HepG2 (cell line): Measurements from ENCODE around the gene ANKRD22.

ENCODE experiments used
- HDAC6 ChIP-seq: fragments of 200-600 bp; sonication (generic); IDR thresholded peaks from 2 replicates; pipeline ENCODE4 v1.7.0; 2017; ENCODE audit warnings: mild to moderate bottlenecking, antibody characterized with exemption, low read length, low read depth
- JUND ChIP-seq: sonication (generic); formaldehyde crosslinking; IDR thresholded peaks from 2 replicates; pipeline ENCODE4 v1.8.0; 2022; ENCODE audit warnings: mild to moderate bottlenecking, missing genetic modification reagents
- PCBP2 ChIP-seq: fragments of 200-400 bp; formaldehyde crosslinking; optimal IDR thresholded peaks from 2 replicates; pipeline ENCODE3; 2018; ENCODE audit warnings: low read length, low read depth; ENCODE audit not compliant: poor library complexity, severe bottlenecking
- SMARCE1 ChIP-seq: fragments of 450-650 bp; IDR thresholded peaks from 2 replicates; pipeline ENCODE4 v1.6.1; 2017; ENCODE audit warnings: borderline replicate concordance
- ZNF431 ChIP-seq: sonication (generic); formaldehyde crosslinking; IDR thresholded peaks from 2 replicates; pipeline ENCODE4 v1.9.0; 2022; ENCODE audit warnings: missing genetic modification reagents, low read depth, mild to moderate bottlenecking, borderline replicate concordance
- ZNF484 ChIP-seq: sonication (generic); formaldehyde crosslinking; IDR thresholded peaks from 2 replicates; pipeline ENCODE4 v1.5.1; 2020; ENCODE audit warnings: mild to moderate bottlenecking, low read depth, missing genetic modification reagents, borderline replicate concordance
- TF ChIP-seq, protein P1 (sequence below): sonication (generic); formaldehyde crosslinking; IDR thresholded peaks from 2 replicates; pipeline ENCODE4 v1.5.0; 2020; ENCODE audit warnings: mild to moderate bottlenecking, missing genetic modification reagents, moderate library complexity

DNA sequence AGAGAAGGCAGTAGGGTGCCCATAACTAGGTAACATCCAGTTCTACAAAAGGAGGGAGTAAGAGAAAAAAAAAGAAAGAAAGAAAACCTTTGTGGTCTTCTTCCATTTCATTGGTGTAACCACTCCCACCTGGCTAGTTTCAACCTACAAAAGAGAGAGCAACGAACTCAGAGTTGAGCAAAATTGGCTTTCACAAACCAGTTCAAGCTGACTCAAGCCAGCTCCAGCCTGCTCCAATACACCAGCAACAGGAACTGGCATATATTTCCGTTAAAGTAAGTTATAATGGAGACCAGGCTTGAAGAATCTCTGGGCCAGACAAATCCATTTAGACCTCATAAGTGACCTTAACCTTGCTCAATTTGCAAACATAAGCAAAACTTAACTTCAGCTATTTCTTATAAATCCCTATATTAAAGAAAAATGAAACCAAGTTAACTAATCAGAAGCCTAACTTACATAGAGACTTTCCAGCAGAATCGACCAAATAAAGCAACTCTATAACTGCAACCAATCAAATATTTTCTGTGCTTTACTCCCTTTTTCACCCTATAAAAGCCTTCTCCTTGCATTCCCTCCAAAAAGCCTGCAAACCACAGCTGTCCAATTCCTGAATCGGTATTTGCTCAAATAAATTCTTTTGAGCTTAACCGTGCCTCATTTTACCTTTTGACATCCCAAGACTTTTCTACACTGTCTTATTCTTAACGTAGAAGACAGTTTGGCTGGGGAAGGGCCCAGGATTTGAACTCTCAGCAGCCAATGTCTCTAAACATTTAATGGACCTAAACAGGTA is 10.1 kb downstream of the ANKRD22 start:
- TF ChIP-seq, protein P1, sequence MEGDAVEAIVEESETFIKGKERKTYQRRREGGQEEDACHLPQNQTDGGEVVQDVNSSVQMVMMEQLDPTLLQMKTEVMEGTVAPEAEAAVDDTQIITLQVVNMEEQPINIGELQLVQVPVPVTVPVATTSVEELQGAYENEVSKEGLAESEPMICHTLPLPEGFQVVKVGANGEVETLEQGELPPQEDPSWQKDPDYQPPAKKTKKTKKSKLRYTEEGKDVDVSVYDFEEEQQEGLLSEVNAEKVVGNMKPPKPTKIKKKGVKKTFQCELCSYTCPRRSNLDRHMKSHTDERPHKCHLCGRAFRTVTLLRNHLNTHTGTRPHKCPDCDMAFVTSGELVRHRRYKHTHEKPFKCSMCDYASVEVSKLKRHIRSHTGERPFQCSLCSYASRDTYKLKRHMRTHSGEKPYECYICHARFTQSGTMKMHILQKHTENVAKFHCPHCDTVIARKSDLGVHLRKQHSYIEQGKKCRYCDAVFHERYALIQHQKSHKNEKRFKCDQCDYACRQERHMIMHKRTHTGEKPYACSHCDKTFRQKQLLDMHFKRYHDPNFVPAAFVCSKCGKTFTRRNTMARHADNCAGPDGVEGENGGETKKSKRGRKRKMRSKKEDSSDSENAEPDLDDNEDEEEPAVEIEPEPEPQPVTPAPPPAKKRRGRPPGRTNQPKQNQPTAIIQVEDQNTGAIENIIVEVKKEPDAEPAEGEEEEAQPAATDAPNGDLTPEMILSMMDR, result no peak
- TF ChIP-seq ZNF484 (CRISPR knock-in tag), result no peak
- no peak for TF ChIP-seq HDAC6
- no peak for TF ChIP-seq SMARCE1
- no peak for TF ChIP-seq ZNF431 (CRISPR knock-in tag)
- TF ChIP-seq PCBP2, result no peak
- no peak for TF ChIP-seq JUND
